Heart left ventricle (tissue), 13 donors: ENCODE measurements around the gene CLDN11.

ENCODE experiments used
- POLR2A ChIP-seq, 2 donors: fragments of 450-650 bp; IDR thresholded peaks; one replicate each; pipeline ENCODE4 v1.6.1; 2017; ENCODE audit warnings: antibody characterized with exemption in 2 of 2, mild to moderate bottlenecking in 2 of 2, moderate library complexity in 2 of 2
- TF ChIP-seq, protein P1 (sequence below), 12 donors: fragments of 200-600 bp; sonication (generic) in 4 of 12; IDR thresholded peaks; one replicate each; pipeline versions ENCODE4 v1.5.0 to v1.8.0; 2018 to 2022; ENCODE audit warnings: antibody characterized with exemption in 12 of 12, mild to moderate bottlenecking in 5 of 12
- donor health status: ischemic (EF 13 %, LVEDD 7.1; RV severe dilation, severe dysfunction).
- donor health status: DM: no; HTN: yes; CAD: no.
- donor health status: DM: no; HTN: no; CAD: no.
- donor health status: ischemic (EF 25% LVEDD 6.9; RV normal size, moderate dysfunction).
- donor health status: ischemic (EF 25% LVEDD 5.7; RV mildly dilated, moderate dysfunction).
- donor health status: ischemic (EF 35%, LVEDD 5.7; RV mildly dilated, moderate dysfunction).
- donor health status: nonischemic (EF 11% LVEDD 7.7; RV severe dilation, severe dysfunction).
- donor health status: DM: yes; HTN: yes; CAD: no.
- donor health status: PGD.
- donor health status: ischemic (EF 29% LVEDD 5.4; RV normal size, mild dysfunction).
- donor health status: nonischemic (EF 23%, LVEDD 6.1; RV moderate dilation, normal function).

GRCh38 chr3:170475092-170475685, 56.5 kb downstream of the CLDN11 start:
- TF ChIP-seq, protein P1, sequence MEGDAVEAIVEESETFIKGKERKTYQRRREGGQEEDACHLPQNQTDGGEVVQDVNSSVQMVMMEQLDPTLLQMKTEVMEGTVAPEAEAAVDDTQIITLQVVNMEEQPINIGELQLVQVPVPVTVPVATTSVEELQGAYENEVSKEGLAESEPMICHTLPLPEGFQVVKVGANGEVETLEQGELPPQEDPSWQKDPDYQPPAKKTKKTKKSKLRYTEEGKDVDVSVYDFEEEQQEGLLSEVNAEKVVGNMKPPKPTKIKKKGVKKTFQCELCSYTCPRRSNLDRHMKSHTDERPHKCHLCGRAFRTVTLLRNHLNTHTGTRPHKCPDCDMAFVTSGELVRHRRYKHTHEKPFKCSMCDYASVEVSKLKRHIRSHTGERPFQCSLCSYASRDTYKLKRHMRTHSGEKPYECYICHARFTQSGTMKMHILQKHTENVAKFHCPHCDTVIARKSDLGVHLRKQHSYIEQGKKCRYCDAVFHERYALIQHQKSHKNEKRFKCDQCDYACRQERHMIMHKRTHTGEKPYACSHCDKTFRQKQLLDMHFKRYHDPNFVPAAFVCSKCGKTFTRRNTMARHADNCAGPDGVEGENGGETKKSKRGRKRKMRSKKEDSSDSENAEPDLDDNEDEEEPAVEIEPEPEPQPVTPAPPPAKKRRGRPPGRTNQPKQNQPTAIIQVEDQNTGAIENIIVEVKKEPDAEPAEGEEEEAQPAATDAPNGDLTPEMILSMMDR (IDR thresholded peaks at IDR 0.05): no peak
- TF ChIP-seq POLR2A (IDR thresholded peaks at IDR 0.05): no peak
